ENCODE data around the gene HEXB.
A peak's percentile ranks its signal among the peaks of the same experiment; 100 is the strongest.

HEXB gene

GRCh38 chr5:74766849-74767578 lies 82.0 kb downstream of the HEXB start, which contains the start of the genes GFM2 and NSA2 (continued):
- TF ChIP-seq, protein P1, sequence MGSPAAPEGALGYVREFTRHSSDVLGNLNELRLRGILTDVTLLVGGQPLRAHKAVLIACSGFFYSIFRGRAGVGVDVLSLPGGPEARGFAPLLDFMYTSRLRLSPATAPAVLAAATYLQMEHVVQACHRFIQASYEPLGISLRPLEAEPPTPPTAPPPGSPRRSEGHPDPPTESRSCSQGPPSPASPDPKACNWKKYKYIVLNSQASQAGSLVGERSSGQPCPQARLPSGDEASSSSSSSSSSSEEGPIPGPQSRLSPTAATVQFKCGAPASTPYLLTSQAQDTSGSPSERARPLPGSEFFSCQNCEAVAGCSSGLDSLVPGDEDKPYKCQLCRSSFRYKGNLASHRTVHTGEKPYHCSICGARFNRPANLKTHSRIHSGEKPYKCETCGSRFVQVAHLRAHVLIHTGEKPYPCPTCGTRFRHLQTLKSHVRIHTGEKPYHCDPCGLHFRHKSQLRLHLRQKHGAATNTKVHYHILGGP (tag by site-specific recombination; IDR thresholded peaks at IDR 0.05): no peak
- TF ChIP-seq KLF9 (tag by site-specific recombination; IDR thresholded peaks at IDR 0.05; ENCODE audit: low read depth): peak; percentile 56; the same call in 1 of the 2 replicates
- TF ChIP-seq, protein P2, sequence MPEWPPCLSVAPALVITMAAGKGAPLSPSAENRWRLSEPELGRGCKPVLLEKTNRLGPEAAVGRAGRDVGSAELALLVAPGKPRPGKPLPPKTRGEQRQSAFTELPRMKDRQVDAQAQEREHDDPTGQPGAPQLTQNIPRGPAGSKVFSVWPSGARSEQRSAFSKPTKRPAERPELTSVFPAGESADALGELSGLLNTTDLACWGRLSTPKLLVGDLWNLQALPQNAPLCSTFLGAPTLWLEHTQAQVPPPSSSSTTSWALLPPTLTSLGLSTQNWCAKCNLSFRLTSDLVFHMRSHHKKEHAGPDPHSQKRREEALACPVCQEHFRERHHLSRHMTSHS (tag by site-specific recombination; IDR thresholded peaks at IDR 0.05): no peak
- TF ChIP-seq ZNF548 (tag by site-specific recombination; IDR thresholded peaks at IDR 0.05): no peak
- TF ChIP-seq ZFP41 (tag by site-specific recombination; IDR thresholded peaks at IDR 0.05; ENCODE audit: borderline replicate concordance): no peak
- peak; percentile 94 for TF ChIP-seq PRDM10 (tag by site-specific recombination; IDR thresholded peaks at IDR 0.05)
- peak; percentile 62; the same call in 1 of the 2 replicates for TF ChIP-seq PATZ1 (tag by site-specific recombination; IDR thresholded peaks at IDR 0.05)
- TF ChIP-seq ZNF423 (tag by site-specific recombination; IDR thresholded peaks at IDR 0.05): no peak
- TF ChIP-seq, protein P3, sequence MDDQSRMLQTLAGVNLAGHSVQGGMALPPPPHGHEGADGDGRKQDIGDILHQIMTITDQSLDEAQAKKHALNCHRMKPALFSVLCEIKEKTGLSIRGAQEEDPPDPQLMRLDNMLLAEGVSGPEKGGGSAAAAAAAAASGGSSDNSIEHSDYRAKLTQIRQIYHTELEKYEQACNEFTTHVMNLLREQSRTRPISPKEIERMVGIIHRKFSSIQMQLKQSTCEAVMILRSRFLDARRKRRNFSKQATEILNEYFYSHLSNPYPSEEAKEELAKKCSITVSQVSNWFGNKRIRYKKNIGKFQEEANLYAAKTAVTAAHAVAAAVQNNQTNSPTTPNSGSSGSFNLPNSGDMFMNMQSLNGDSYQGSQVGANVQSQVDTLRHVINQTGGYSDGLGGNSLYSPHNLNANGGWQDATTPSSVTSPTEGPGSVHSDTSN (CRISPR knock-in tag; IDR thresholded peaks at IDR 0.05): peak; percentile 71; the same call in 1 of the 2 replicates
- TF ChIP-seq ZNF391 (tag by site-specific recombination; IDR thresholded peaks at IDR 0.05; ENCODE audit: borderline replicate concordance, low read depth): peak; percentile 97; the same call in 1 of the 2 replicates
- TF ChIP-seq ZIC2 (tag by site-specific recombination; IDR thresholded peaks at IDR 0.05): peak; percentile 26; the same call in 1 of the 2 replicates
- peak; percentile 95 for TF ChIP-seq KLF8 (tag by site-specific recombination; IDR thresholded peaks at IDR 0.05)
- TF ChIP-seq ZNF530 (tag by site-specific recombination; IDR thresholded peaks at IDR 0.05; ENCODE audit: low read depth): no peak
- TF ChIP-seq, protein P4, sequence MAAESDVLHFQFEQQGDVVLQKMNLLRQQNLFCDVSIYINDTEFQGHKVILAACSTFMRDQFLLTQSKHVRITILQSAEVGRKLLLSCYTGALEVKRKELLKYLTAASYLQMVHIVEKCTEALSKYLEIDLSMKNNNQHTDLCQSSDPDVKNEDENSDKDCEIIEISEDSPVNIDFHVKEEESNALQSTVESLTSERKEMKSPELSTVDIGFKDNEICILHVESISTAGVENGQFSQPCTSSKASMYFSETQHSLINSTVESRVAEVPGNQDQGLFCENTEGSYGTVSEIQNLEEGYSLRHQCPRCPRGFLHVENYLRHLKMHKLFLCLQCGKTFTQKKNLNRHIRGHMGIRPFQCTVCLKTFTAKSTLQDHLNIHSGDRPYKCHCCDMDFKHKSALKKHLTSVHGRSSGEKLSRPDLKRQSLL (tag by site-specific recombination; IDR thresholded peaks at IDR 0.05): peak; percentile 56; the same call in 1 of the 2 replicates
- TF ChIP-seq, protein P5, sequence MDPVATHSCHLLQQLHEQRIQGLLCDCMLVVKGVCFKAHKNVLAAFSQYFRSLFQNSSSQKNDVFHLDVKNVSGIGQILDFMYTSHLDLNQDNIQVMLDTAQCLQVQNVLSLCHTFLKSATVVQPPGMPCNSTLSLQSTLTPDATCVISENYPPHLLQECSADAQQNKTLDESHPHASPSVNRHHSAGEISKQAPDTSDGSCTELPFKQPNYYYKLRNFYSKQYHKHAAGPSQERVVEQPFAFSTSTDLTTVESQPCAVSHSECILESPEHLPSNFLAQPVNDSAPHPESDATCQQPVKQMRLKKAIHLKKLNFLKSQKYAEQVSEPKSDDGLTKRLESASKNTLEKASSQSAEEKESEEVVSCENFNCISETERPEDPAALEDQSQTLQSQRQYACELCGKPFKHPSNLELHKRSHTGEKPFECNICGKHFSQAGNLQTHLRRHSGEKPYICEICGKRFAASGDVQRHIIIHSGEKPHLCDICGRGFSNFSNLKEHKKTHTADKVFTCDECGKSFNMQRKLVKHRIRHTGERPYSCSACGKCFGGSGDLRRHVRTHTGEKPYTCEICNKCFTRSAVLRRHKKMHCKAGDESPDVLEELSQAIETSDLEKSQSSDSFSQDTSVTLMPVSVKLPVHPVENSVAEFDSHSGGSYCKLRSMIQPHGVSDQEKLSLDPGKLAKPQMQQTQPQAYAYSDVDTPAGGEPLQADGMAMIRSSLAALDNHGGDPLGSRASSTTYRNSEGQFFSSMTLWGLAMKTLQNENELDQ (tag by site-specific recombination; IDR thresholded peaks at IDR 0.05; ENCODE audit: low read depth): no peak
- TF ChIP-seq, protein P6, sequence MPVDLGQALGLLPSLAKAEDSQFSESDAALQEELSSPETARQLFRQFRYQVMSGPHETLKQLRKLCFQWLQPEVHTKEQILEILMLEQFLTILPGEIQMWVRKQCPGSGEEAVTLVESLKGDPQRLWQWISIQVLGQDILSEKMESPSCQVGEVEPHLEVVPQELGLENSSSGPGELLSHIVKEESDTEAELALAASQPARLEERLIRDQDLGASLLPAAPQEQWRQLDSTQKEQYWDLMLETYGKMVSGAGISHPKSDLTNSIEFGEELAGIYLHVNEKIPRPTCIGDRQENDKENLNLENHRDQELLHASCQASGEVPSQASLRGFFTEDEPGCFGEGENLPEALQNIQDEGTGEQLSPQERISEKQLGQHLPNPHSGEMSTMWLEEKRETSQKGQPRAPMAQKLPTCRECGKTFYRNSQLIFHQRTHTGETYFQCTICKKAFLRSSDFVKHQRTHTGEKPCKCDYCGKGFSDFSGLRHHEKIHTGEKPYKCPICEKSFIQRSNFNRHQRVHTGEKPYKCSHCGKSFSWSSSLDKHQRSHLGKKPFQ (tag by site-specific recombination; IDR thresholded peaks at IDR 0.05): no peak
- 0 out of 2 replicates have a peak, but pooled peaks have one; percentile 57 for TF ChIP-seq ZNF645 (tag by site-specific recombination; IDR thresholded peaks at IDR 0.05)
- 0 out of 2 replicates have a peak, but pooled peaks have one; percentile 37 for TF ChIP-seq ZNF610 (tag by site-specific recombination; IDR thresholded peaks at IDR 0.05; ENCODE audit: borderline replicate concordance)
- no peak for TF ChIP-seq ZNF426 (tag by site-specific recombination; IDR thresholded peaks at IDR 0.05)
- TF ChIP-seq GLI4 (tag by site-specific recombination; IDR thresholded peaks at IDR 0.05): peak; percentile 93
- TF ChIP-seq ZNF23 (tag by site-specific recombination; IDR thresholded peaks at IDR 0.05; ENCODE audit: borderline replicate concordance): no peak
